Measurements from ENCODE around the gene MAD1L1.
"Not testable (repeated sequence)": the region's sequence is repeated elsewhere in the genome, so short reads cannot be mapped to it uniquely, and the experiment has no call there.

Gene MAD1L1

GRCh38 chr7:1971946-1972654, 260.6 kb downstream of the MAD1L1 start:
- DNase-seq (ENCODE audit: low read depth), result no peak

- DNase-seq (ENCODE audit: low read depth), result no peak
Measured at GRCh38 chr7:1970895-1971294, 261.9 kb downstream of the MAD1L1 start.

GRCh38 chr7:1970285-1970660, 262.5 kb downstream of the MAD1L1 start:
- not testable (repeated sequence) for DNase-seq (ENCODE audit: low read depth)

GRCh38 chr7:1969459-1970284, 263.1 kb downstream of the MAD1L1 start:
- DNase-seq (ENCODE audit: low read depth), result no peak

GRCh38 chr7:1968397-1969111, 264.2 kb downstream of the MAD1L1 start:
- no peak for DNase-seq (ENCODE audit: low read depth)

- DNase-seq (ENCODE audit: low read depth), result no peak
Measured at GRCh38 chr7:1967512-1968396, 265.0 kb downstream of the MAD1L1 start.

GRCh38 chr7:1966631-1967200, 266.0 kb downstream of the MAD1L1 start:
- DNase-seq (ENCODE audit: low read depth), result no peak

GRCh38 chr7:1965579-1966294, 267.0 kb downstream of the MAD1L1 start:
- no peak for DNase-seq (ENCODE audit: low read depth)

GRCh38 chr7:1964913-1965578, 267.7 kb downstream of the MAD1L1 start:
- DNase-seq (ENCODE audit: low read depth), result no peak

- DNase-seq (ENCODE audit: low read depth), result no peak
Measured at GRCh38 chr7:1964211-1964912, 268.4 kb downstream of the MAD1L1 start.

- no peak for DNase-seq (ENCODE audit: low read depth)
Measured at GRCh38 chr7:1963575-1963974, 269.2 kb downstream of the MAD1L1 start.

GRCh38 chr7:1961701-1962276, 271.0 kb downstream of the MAD1L1 start:
- peak; percentile 29 for DNase-seq (ENCODE audit: low read depth)

GRCh38 chr7:1959305-1959704, 273.4 kb downstream of the MAD1L1 start:
- no peak for DNase-seq (ENCODE audit: low read depth)

GRCh38 chr7:1957471-1958225, 275.1 kb downstream of the MAD1L1 start:
- DNase-seq (ENCODE audit: low read depth), result no peak

GRCh38 chr7:1956611-1957470, 275.9 kb downstream of the MAD1L1 start:
- DNase-seq (ENCODE audit: low read depth), result no peak

GRCh38 chr7:1956141-1956540, 276.6 kb downstream of the MAD1L1 start:
- no peak for DNase-seq (ENCODE audit: low read depth)

GRCh38 chr7:1954366-1955004, 278.3 kb downstream of the MAD1L1 start:
- no peak for DNase-seq (ENCODE audit: low read depth)
